Measurements from ENCODE around the gene SH3BGRL.

The SH3BGRL gene

GRCh38 chrX:81241753-81242152 is 39.9 kb downstream of the SH3BGRL start:
- DNase-seq (ENCODE audit: low read depth), result no peak
- no peak for TF ChIP-seq CTCF (IDR thresholded peaks at IDR 0.05; ENCODE audit: low read depth, low read length, missing control alignments)
- in situ Hi-C loops (cut with HindIII; ENCODE audit: low sequenced_read_pairs), result no loop called here
- no peak overlapping the region for H3K4me3 ChIP-seq (ENCODE audit: low read depth, low read length)

- no peak for TF ChIP-seq CTCF (IDR thresholded peaks at IDR 0.05; ENCODE audit: low read depth, low read length, missing control alignments)
- H3K4me3 ChIP-seq (ENCODE audit: low read depth, low read length), result no peak overlapping the region
- no peak for DNase-seq (ENCODE audit: low read depth)
- in situ Hi-C loops (cut with HindIII; ENCODE audit: low sequenced_read_pairs), result no loop called here
Measured at GRCh38 chrX:81255876-81256275, 54.0 kb downstream of the SH3BGRL start.

- no peak for TF ChIP-seq CTCF (IDR thresholded peaks at IDR 0.05; ENCODE audit: low read depth, low read length, missing control alignments)
- in situ Hi-C loops (cut with HindIII; ENCODE audit: low sequenced_read_pairs), result no loop called here
Measured at GRCh38 chrX:81257817-81258216, 55.9 kb downstream of the SH3BGRL start.

GRCh38 chrX:81259020-81259713 is 57.3 kb downstream of the SH3BGRL start:
- no peak overlapping the region for H3K4me3 ChIP-seq (ENCODE audit: low read depth, low read length)
- DNase-seq (ENCODE audit: low read depth), result peak; percentile 15
- TF ChIP-seq CTCF (IDR thresholded peaks at IDR 0.05; ENCODE audit: low read depth, low read length, missing control alignments), result no peak
- in situ Hi-C loops (cut with HindIII; ENCODE audit: low sequenced_read_pairs), result no loop called here

More at GRCh38 chrX:81257817-81258216, 55.9 kb downstream of the SH3BGRL start:
- no peak overlapping the region for H3K4me3 ChIP-seq (ENCODE audit: low read depth, low read length)
- no peak for DNase-seq (ENCODE audit: low read depth)

GRCh38 chrX:81259714-81260395 is 58.0 kb downstream of the SH3BGRL start:
- no peak overlapping the region for H3K4me3 ChIP-seq (ENCODE audit: low read depth, low read length)
- in situ Hi-C loops (cut with HindIII; ENCODE audit: low sequenced_read_pairs), result no loop called here
- DNase-seq (ENCODE audit: low read depth), result no peak
- no peak for TF ChIP-seq CTCF (IDR thresholded peaks at IDR 0.05; ENCODE audit: low read depth, low read length, missing control alignments)

- in situ Hi-C loops (cut with HindIII; ENCODE audit: low sequenced_read_pairs), result no loop called here
- TF ChIP-seq CTCF (IDR thresholded peaks at IDR 0.05; ENCODE audit: low read depth, low read length, missing control alignments), result no peak
Measured at GRCh38 chrX:81261576-81261975, 59.7 kb downstream of the SH3BGRL start.

More at GRCh38 chrX:81261576-81261975, 59.7 kb downstream of the SH3BGRL start:
- no peak overlapping the region for H3K4me3 ChIP-seq (ENCODE audit: low read depth, low read length)
- peak; percentile 15 for DNase-seq (ENCODE audit: low read depth)

Data from astrocyte of the cerebellum (primary cell).